ENCODE measurements around the gene DBT. TPM values are rescaled to one million over a fixed set of nuclear protein-coding genes. Genes with fewer than 3 reads are reported as not detected.

The DBT gene
- total RNA-seq, 6 experiments from 2014 or later: 5.1 to 32.5 (median 18.2) TPM

- no peaks in the 10 kb centered on the region for H3K9me3 ChIP-seq
- no peaks in the 10 kb centered on the region for H3K27me3 ChIP-seq
- TF ChIP-seq, protein P1, sequence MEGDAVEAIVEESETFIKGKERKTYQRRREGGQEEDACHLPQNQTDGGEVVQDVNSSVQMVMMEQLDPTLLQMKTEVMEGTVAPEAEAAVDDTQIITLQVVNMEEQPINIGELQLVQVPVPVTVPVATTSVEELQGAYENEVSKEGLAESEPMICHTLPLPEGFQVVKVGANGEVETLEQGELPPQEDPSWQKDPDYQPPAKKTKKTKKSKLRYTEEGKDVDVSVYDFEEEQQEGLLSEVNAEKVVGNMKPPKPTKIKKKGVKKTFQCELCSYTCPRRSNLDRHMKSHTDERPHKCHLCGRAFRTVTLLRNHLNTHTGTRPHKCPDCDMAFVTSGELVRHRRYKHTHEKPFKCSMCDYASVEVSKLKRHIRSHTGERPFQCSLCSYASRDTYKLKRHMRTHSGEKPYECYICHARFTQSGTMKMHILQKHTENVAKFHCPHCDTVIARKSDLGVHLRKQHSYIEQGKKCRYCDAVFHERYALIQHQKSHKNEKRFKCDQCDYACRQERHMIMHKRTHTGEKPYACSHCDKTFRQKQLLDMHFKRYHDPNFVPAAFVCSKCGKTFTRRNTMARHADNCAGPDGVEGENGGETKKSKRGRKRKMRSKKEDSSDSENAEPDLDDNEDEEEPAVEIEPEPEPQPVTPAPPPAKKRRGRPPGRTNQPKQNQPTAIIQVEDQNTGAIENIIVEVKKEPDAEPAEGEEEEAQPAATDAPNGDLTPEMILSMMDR (IDR thresholded peaks at IDR 0.05): no peak
- no peak for TF ChIP-seq POLR2A (IDR thresholded peaks at IDR 0.05)
- 28% methylated on average over 3 of the region's 3 CpGs for WGBS (ENCODE audit: insufficient coverage, low coverage, low lambda C conversion rate, missing lambda C conversion rate)
- H3K4me1 ChIP-seq: peaks cover 0 to 23% (median 5%) of the 10 kb centered on the region in 4 donors
- ATAC-seq (peak; percentile 59 to 70 (median 66)), DNase-seq (no peak)
- intact Hi-C loops (cut with DNase I): no loop called here
- peak overlapping the region in 1 of 3 donors; percentile 2 for H3K4me3 ChIP-seq
- H3K36me3 ChIP-seq: no peaks in the 10 kb centered on the region
- H3K27ac ChIP-seq: peak overlapping the region in 2 of 3 donors; percentile 3 to 50
These were observed 61.0 kb downstream of the DBT start for GRCh38 chr1:100188617-100189016.

DNA sequence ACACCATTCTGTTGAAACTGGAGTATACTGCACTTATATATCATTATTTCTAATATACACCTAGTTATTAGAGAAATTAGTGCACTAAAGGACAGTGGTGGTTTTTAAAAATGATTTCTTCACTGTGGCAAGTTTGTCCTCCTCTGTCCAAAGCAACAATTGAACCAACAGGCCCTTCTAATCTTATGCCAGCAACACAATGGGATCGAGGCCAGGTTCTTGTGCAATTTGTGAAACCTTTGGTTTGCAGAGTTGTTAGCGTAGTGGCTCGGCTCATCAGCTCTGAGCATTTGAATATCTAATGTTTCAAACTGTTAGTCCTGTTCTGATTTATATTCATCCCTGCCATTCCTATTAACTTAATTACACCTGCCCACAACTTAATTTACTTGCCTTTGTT, 61.7 kb downstream of the DBT start:
- Histone ChIP-seq H3K27ac (peak overlapping the region in 2 of 3 donors; percentile 3 to 50), H3K4me1 (peaks cover 0 to 23% (median 5%) of the 10 kb centered on the region in 4 donors), H3K9me3 (no peaks in the 10 kb centered on the region), H3K4me3 (peak overlapping the region in 1 of 3 donors; percentile 2), H3K36me3 (no peaks in the 10 kb centered on the region), H3K27me3 (no peaks in the 10 kb centered on the region)
- 26% methylated on average over 3 of the region's 3 CpGs for WGBS (ENCODE audit: insufficient coverage, low coverage, low lambda C conversion rate, missing lambda C conversion rate)
- TF ChIP-seq, protein P1 (IDR thresholded peaks at IDR 0.05): no peak
- no peak for TF ChIP-seq POLR2A (IDR thresholded peaks at IDR 0.05)
- peak; percentile 55 to 90 (median 72) for DNase-seq
- ATAC-seq: peak; percentile 95 to 98 (median 96)
- intact Hi-C loops (cut with DNase I): no loop called here

GRCh38 chr1:100184536-100184935, 65.1 kb downstream of the DBT start:
- no peak overlapping the region for H3K27ac ChIP-seq
- ATAC-seq (no peak), DNase-seq (no peak)
- peaks cover 0 to 23% (median 5%) of the 10 kb centered on the region in 4 donors for H3K4me1 ChIP-seq
- no peak overlapping the region for H3K4me3 ChIP-seq
- no peaks in the 10 kb centered on the region for H3K27me3 ChIP-seq
- H3K36me3 ChIP-seq: no peaks in the 10 kb centered on the region
- intact Hi-C loops (cut with DNase I): no loop called here
- 58% methylated on average over 1 of the region's 1 CpG for WGBS (ENCODE audit: insufficient coverage, low coverage, low lambda C conversion rate, missing lambda C conversion rate)
- TF ChIP-seq POLR2A (IDR thresholded peaks at IDR 0.05): no peak
- TF ChIP-seq, protein P1 (IDR thresholded peaks at IDR 0.05): no peak
- no peaks in the 10 kb centered on the region for H3K9me3 ChIP-seq

DNA sequence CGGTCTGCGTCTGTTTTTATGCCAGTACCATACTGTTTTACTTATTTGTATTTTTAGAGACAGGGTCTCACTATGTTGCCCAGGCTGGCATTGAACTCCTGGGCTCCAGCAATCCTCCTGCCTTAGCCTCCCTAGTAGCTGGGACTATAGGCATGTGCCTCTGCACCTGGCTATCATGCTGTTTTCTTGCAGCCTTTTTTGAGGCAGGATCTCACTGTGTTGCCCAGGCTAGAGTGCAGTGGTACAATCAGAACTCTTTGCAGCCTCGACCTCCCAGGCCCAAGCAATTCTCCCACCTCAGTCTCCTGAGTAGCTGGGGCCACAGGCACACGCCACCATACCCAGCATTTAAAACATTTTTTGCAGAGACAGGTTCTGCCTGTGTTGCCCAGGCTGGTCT, 66.3 kb downstream of the DBT start:
- WGBS (ENCODE audit: insufficient coverage, low coverage, low lambda C conversion rate, missing lambda C conversion rate): 93% methylated on average over 4 of the region's 4 CpGs
- no peak for DNase-seq
- Histone ChIP-seq H3K4me3 (no peak overlapping the region), H3K4me1 (peaks cover 0 to 11% (median 0%) of the 10 kb centered on the region in 4 donors), H3K27me3 (no peaks in the 10 kb centered on the region), H3K9me3 (no peaks in the 10 kb centered on the region), H3K36me3 (no peaks in the 10 kb centered on the region), H3K27ac (no peak overlapping the region)
- TF ChIP-seq, protein P1 (IDR thresholded peaks at IDR 0.05): no peak
- TF ChIP-seq POLR2A (IDR thresholded peaks at IDR 0.05): no peak
- intact Hi-C loops (cut with DNase I): no loop called here
- ATAC-seq: no peak

- Histone ChIP-seq H3K9me3 (no peaks in the 10 kb centered on the region), H3K4me3 (no peak within 1 kb of the TSS), H3K27ac (no peak within 1 kb of the TSS), H3K4me1 (no peaks in the 10 kb centered on the region), H3K36me3 (no peaks in the 10 kb centered on the region), H3K27me3 (no peaks in the 10 kb centered on the region)
- TF ChIP-seq, protein P1 (IDR thresholded peaks at IDR 0.05): no peak
- TF ChIP-seq POLR2A (IDR thresholded peaks at IDR 0.05): no peak
- ATAC-seq (no peak), DNase-seq (no peak)
- 66% methylated on average over 5 of the region's 5 CpGs for WGBS (ENCODE audit: insufficient coverage, low coverage, low lambda C conversion rate, missing lambda C conversion rate)
- intact Hi-C loops (cut with DNase I): no loop called here
These were observed 71.5 kb downstream of the DBT start, which contains the start of gene LRRC39 for GRCh38 chr1:100178091-100178490. TSS of gene LRRC39 (minus strand) at chr1:100178256. CDS start at chr1:100168516, 9,740 bp downstream.

Measured in right lobe of liver (tissue), 6 donors.